Measurements from ENCODE around the gene ANKRD7.

ANKRD7 gene

DNA sequence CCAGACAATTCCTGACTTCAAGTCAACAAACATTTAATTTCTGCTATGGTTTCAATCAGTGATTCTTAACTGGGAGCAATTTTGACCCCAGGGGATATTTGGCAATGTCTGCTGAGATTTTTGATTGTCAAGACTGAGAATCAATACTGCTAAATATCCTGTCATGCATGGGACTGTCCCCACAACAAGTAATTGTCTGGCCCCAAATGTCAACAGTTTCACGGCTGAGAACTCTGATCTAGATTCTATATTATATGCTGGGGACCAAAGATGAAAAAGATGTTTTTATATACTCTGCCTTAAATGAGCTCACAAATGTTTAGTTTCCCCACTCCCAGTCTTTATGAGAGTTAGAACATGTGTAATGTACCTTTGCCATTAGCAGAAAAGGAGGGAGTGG, 19.2 kb downstream of the ANKRD7 start:
- Histone ChIP-seq H2AFZ (ENCODE audit: low read depth, low read length) (no peak overlapping the region), H3K4me2 (ENCODE audit: insufficient read depth, low read length) (no peak overlapping the region), H3K4me1 (ENCODE audit: insufficient read depth, low read length) (peaks cover 12% of the 10 kb centered on the region), H3K79me2 (ENCODE audit: insufficient read depth, low read length) (no peaks in the 10 kb centered on the region), H3K4me3 (ENCODE audit: low read depth in 1 of 2, low read length in 2 of 2) (no peak overlapping the region), H4K20me1 (ENCODE audit: insufficient read depth, low read length) (no peaks in the 10 kb centered on the region), H3K9me3 (ENCODE audit: insufficient read depth, low read length, severe bottlenecking) (no peaks in the 10 kb centered on the region), H3K9ac (ENCODE audit: low read depth, low read length) (no peak overlapping the region), H3K27ac (ENCODE audit: low read length) (no peak overlapping the region), H3K27me3 (ENCODE audit: insufficient read depth, low read length, poor library complexity) (no peaks in the 10 kb centered on the region), H3K36me3 (ENCODE audit: insufficient read depth, low read length) (no peaks in the 10 kb centered on the region)
- DNase-seq (no peak), ATAC-seq (ENCODE audit: insufficient read depth, low read depth) (no peak)
- TF ChIP-seq CTCF (IDR thresholded peaks at IDR 0.05; ENCODE audit: borderline replicate concordance, extremely low read depth, low read length, poor library complexity, severe bottlenecking) (no peak), EZH2 (IDR thresholded peaks at IDR 0.05; ENCODE audit: borderline replicate concordance, low read depth, low read length, severe bottlenecking) (no peak)

- H3K9ac ChIP-seq (ENCODE audit: low read depth, low read length) = no peak overlapping the region
- peak; percentile 39; the same call in 1 of the 3 replicates for ATAC-seq (ENCODE audit: insufficient read depth, low read depth)
- H3K9me3 ChIP-seq (ENCODE audit: insufficient read depth, low read length, severe bottlenecking) = no peaks in the 10 kb centered on the region
- no peaks in the 10 kb centered on the region for H3K27me3 ChIP-seq (ENCODE audit: insufficient read depth, low read length, poor library complexity)
- H3K4me3 ChIP-seq (ENCODE audit: low read depth in 1 of 2, low read length in 2 of 2) = no peak overlapping the region
- H4K20me1 ChIP-seq (ENCODE audit: insufficient read depth, low read length) = no peaks in the 10 kb centered on the region
- TF ChIP-seq CTCF (IDR thresholded peaks at IDR 0.05; ENCODE audit: borderline replicate concordance, extremely low read depth, low read length, poor library complexity, severe bottlenecking) (no peak), EZH2 (IDR thresholded peaks at IDR 0.05; ENCODE audit: borderline replicate concordance, low read depth, low read length, severe bottlenecking) (no peak)
- H3K27ac ChIP-seq (ENCODE audit: low read length) = 0 out of 2 replicates have a peak overlapping the region, but pooled peaks have one; percentile 6
- H3K4me1 ChIP-seq (ENCODE audit: insufficient read depth, low read length) = peaks cover 12% of the 10 kb centered on the region
- H3K36me3 ChIP-seq (ENCODE audit: insufficient read depth, low read length) = no peaks in the 10 kb centered on the region
- H3K4me2 ChIP-seq (ENCODE audit: insufficient read depth, low read length) = no peak overlapping the region
- H2AFZ ChIP-seq (ENCODE audit: low read depth, low read length) = no peak overlapping the region
- no peak for DNase-seq
- no peaks in the 10 kb centered on the region for H3K79me2 ChIP-seq (ENCODE audit: insufficient read depth, low read length)
Observed at GRCh38 chr7:118245267-118246040, 20.9 kb downstream of the ANKRD7 start.

- Histone ChIP-seq H3K27me3 (ENCODE audit: insufficient read depth, low read length, poor library complexity) (no peaks in the 10 kb centered on the region), H4K20me1 (ENCODE audit: insufficient read depth, low read length) (no peaks in the 10 kb centered on the region), H3K4me2 (ENCODE audit: insufficient read depth, low read length) (no peak overlapping the region), H3K27ac (ENCODE audit: low read length) (no peak overlapping the region), H3K9ac (ENCODE audit: low read depth, low read length) (no peak overlapping the region), H3K9me3 (ENCODE audit: insufficient read depth, low read length, severe bottlenecking) (no peaks in the 10 kb centered on the region), H3K36me3 (ENCODE audit: insufficient read depth, low read length) (no peaks in the 10 kb centered on the region), H2AFZ (ENCODE audit: low read depth, low read length) (no peak overlapping the region), H3K4me1 (ENCODE audit: insufficient read depth, low read length) (peaks cover under 1% of the 10 kb centered on the region; the same call in 1 of the 2 replicates), H3K4me3 (ENCODE audit: low read depth in 1 of 2, low read length in 2 of 2) (no peak overlapping the region), H3K79me2 (ENCODE audit: insufficient read depth, low read length) (no peaks in the 10 kb centered on the region)
- TF ChIP-seq EZH2 (IDR thresholded peaks at IDR 0.05; ENCODE audit: borderline replicate concordance, low read depth, low read length, severe bottlenecking) (no peak), CTCF (IDR thresholded peaks at IDR 0.05; ENCODE audit: borderline replicate concordance, extremely low read depth, low read length, poor library complexity, severe bottlenecking) (peak; percentile 46)
- ATAC-seq (ENCODE audit: insufficient read depth, low read depth) (no peak), DNase-seq (no peak)
Observed at GRCh38 chr7:118250860-118251494, 26.5 kb downstream of the ANKRD7 start.

All from DND-41 (cell line).